DOHH2 (cell line): Measurements from ENCODE around the gene TRIOBP.

Experiments used
- H3F3A ChIP-seq: fragments of 200-600 bp; sonication (generic), shearing (Covaris generic); 2 replicates; pipeline ENCODE4 v1.6.0; 2016; ENCODE audit warnings: antibody characterized with exemption, mild to moderate bottlenecking; ENCODE audit not compliant: control insufficient read depth, insufficient read depth
- H3K27ac ChIP-seq: fragments of 200-600 bp; sonication (generic); 2 replicates; pipeline ENCODE4 v1.5.1; 2014; ENCODE audit warnings: low read depth, mild to moderate bottlenecking, low read length, moderate library complexity
- H3K27me3 ChIP-seq: fragments of 200-600 bp; sonication (generic); 2 replicates; pipeline ENCODE4 v1.6.1; 2014; ENCODE audit warnings: mild to moderate bottlenecking, low read length, mixed read lengths; ENCODE audit not compliant: control insufficient read depth
- H3K36me3 ChIP-seq: fragments of 200-600 bp; sonication (generic); 2 replicates; pipeline ENCODE4 v1.6.1; 2014; ENCODE audit warnings: mild to moderate bottlenecking, low read length, moderate library complexity, mixed read lengths; ENCODE audit not compliant: control insufficient read depth
- H3K4me1 ChIP-seq: fragments of 200-600 bp; sonication (generic); 2 replicates; pipeline ENCODE4 v1.6.1; 2014; ENCODE audit warnings: mild to moderate bottlenecking, low read length, mixed read lengths; ENCODE audit not compliant: control insufficient read depth
- H3K4me2 ChIP-seq: fragments of 200-600 bp; sonication (generic); 2 replicates; pipeline ENCODE4 v1.6.0; 2014; ENCODE audit warnings: mild to moderate bottlenecking, low read length, moderate library complexity
- H3K4me3 ChIP-seq: fragments of 200-600 bp; sonication (generic); 2 replicates; pipeline ENCODE4 v1.5.1; 2014; ENCODE audit warnings: mild to moderate bottlenecking, low read length, mixed read lengths
- H3K79me2 ChIP-seq: fragments of 200-600 bp; sonication (generic); 2 replicates; pipeline ENCODE4 v1.6.1; 2014; ENCODE audit warnings: mild to moderate bottlenecking, low read length, mixed read lengths; ENCODE audit not compliant: control insufficient read depth
- H3K9me2 ChIP-seq: fragments of 200-600 bp; sonication (generic); replicated peaks from 2 replicates; pipeline ENCODE4 v1.6.1; 2014; ENCODE audit warnings: mild to moderate bottlenecking, low read length, mixed read lengths; ENCODE audit not compliant: control insufficient read depth
- H3K9me3 ChIP-seq: fragments of 200-600 bp; sonication (generic); 2 replicates; pipeline ENCODE4 v1.6.1; 2014; ENCODE audit warnings: antibody characterized with exemption, low read length, mixed read lengths; ENCODE audit not compliant: control insufficient read depth, insufficient read depth
- H4K20me1 ChIP-seq: fragments of 200-600 bp; sonication (generic); 2 replicates; pipeline ENCODE4 v1.6.0; 2014; ENCODE audit warnings: low read depth, mild to moderate bottlenecking, antibody characterized with exemption, low read length, moderate library complexity; ENCODE audit not compliant: control insufficient read depth, insufficient read depth
- EZH2phosphoT487 ChIP-seq: fragments of 200-600 bp; sonication (generic); IDR thresholded peaks from 2 replicates; pipeline ENCODE4 v1.6.1; 2017; ENCODE audit warnings: borderline replicate concordance, mild to moderate bottlenecking, antibody characterized with exemption, low read length, moderate library complexity, mixed read lengths
- TF ChIP-seq, protein P1 (sequence below): fragments of 200-600 bp; sonication (generic); IDR thresholded peaks from one replicate; pipeline ENCODE4 v1.5.1; 2014; ENCODE audit warnings: antibody characterized with exemption, mild to moderate bottlenecking, low read depth, low read length; ENCODE audit not compliant: poor library complexity, severe bottlenecking

Gene TRIOBP

DNA sequence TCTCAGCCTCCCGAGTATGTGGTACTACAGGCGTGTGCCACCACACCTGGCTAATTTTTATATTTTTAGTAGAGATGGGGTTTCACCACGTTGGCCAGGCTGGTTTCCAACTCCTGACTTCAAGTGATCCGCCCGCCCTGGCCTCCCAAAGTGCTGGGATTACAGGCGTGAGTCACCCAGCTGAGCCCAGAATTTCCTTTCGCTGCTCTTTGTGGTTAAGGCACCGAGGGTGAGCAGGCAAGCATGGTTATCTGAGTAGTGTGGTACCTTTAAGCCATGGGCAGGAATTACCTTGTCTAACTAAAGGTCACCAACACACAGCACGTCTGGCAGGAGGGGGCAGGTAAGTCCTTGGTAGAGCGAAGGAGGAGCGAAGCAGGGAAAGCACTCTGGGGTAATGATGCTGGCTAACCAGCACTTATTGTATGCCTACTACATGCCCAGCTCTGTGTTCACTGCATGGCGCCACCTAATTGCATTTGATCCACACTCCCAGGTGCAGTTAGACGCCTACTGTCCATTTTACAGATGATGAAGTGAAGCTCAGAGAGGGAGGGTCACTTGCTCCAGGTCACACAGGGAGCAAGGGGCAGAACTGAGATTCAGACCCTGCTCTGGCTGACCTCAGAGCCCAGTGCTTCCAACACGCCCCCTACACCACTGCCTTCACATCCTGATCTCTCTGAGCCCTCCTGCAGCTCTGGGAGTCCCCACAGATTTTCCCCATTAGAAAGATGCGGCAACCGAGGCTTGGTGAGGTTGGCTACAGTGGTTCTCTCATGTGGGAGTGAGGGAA lies 45.7 kb downstream of the TRIOBP start:
- no peak overlapping the region for H3K4me3 ChIP-seq
- H3K27me3 ChIP-seq = no peaks in the 10 kb centered on the region
- no peaks in the 10 kb centered on the region for H3K9me3 ChIP-seq
- H3K79me2 ChIP-seq = peaks cover 20% of the 10 kb centered on the region
- no peak overlapping the region for H3K4me2 ChIP-seq
- no peaks in the 10 kb centered on the region for H3K9me2 ChIP-seq
- H3F3A ChIP-seq = no peaks in the 10 kb centered on the region
- peaks cover 6% of the 10 kb centered on the region for H3K36me3 ChIP-seq
- TF ChIP-seq, protein P1, sequence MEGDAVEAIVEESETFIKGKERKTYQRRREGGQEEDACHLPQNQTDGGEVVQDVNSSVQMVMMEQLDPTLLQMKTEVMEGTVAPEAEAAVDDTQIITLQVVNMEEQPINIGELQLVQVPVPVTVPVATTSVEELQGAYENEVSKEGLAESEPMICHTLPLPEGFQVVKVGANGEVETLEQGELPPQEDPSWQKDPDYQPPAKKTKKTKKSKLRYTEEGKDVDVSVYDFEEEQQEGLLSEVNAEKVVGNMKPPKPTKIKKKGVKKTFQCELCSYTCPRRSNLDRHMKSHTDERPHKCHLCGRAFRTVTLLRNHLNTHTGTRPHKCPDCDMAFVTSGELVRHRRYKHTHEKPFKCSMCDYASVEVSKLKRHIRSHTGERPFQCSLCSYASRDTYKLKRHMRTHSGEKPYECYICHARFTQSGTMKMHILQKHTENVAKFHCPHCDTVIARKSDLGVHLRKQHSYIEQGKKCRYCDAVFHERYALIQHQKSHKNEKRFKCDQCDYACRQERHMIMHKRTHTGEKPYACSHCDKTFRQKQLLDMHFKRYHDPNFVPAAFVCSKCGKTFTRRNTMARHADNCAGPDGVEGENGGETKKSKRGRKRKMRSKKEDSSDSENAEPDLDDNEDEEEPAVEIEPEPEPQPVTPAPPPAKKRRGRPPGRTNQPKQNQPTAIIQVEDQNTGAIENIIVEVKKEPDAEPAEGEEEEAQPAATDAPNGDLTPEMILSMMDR = no peak
- peaks cover 13% of the 10 kb centered on the region for H3K4me1 ChIP-seq
- H4K20me1 ChIP-seq = no peaks in the 10 kb centered on the region
- no peak overlapping the region for H3K27ac ChIP-seq

DNA sequence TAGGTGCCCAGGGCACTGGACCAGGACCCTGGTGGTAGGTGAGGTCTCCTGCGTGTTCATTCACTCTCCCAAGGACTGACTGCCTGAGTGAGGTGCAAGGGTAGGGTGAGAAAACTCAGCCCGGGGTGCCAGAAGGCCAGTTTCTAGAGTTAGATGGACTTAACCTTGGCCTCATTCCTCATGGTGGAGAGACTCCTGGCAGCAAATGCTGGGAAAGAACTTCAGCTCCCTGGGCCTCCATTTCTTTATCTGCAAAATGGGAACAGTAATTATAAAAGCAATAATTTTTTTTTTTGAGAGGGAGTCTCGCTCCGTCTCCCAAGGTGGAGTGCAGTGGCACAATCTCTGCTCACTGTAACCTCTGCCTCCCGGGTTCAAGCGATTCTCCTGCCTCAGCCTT lies 47.7 kb downstream of the TRIOBP start:
- Histone ChIP-seq H3K36me3 (peaks cover 6% of the 10 kb centered on the region), H3K4me1 (peaks cover 18% of the 10 kb centered on the region), H3K27me3 (no peaks in the 10 kb centered on the region), H3K9me3 (no peaks in the 10 kb centered on the region), H4K20me1 (no peaks in the 10 kb centered on the region), H3K79me2 (peaks cover 37% of the 10 kb centered on the region), H3K4me2 (peak overlapping the region; percentile 94; the same call in 1 of the 2 replicates), H3K9me2 (no peaks in the 10 kb centered on the region), H3K27ac (no peak overlapping the region), H3K4me3 (peak overlapping the region; percentile 92; the same call in 1 of the 2 replicates), H3F3A (no peaks in the 10 kb centered on the region)
- no peak for TF ChIP-seq EZH2phosphoT487
- TF ChIP-seq, protein P1 = no peak

DNA sequence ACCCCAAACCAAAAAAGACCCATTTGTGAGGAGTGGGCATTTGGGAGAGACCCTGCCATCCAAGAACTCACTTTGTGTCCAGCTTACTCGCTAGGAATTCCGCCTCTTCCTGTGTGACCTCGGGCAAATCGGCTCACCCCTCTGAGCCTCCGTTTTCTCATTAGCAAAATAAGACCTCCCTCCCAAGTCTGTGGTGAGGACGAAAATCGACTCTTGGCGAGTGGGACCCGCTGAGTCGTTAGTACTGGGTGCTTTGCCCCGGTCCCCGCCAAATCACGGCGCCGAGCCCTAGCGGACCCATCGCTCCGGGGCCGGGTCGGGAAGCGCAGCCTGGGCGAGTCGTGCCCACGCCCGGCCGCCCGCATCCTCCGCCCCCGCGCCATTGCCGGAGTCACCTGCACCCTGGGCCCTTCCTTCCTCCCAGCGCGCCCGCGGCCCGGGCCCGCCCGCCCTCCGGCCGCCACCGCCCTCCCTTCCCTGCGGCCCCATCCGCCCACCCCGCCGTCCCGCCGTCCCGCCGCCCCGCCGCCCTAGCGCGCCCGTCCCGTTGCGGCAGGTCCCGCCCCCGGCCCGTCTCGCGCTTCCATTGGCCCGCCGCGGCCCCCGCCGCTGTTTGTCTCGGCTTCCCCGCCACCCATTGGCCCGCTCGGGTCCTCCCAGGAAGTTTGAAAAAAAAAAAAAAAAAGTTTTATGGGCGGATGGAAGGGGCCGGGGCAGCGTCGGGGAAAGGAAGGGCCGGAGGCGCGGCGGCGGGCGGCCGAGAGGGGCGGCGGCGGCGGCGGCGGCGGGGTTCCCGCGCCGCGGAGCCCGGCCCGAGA lies 48.9 kb downstream of the TRIOBP start:
- Histone ChIP-seq H3K36me3 (peaks cover 6% of the 10 kb centered on the region), H3K4me2 (peak overlapping the region; percentile 94), H3K9me3 (no peaks in the 10 kb centered on the region), H3F3A (no peaks in the 10 kb centered on the region), H3K27ac (peak overlapping the region; percentile 61), H3K27me3 (no peaks in the 10 kb centered on the region), H3K9me2 (no peaks in the 10 kb centered on the region), H3K4me3 (peak overlapping the region; percentile 97), H3K4me1 (peaks cover 18% of the 10 kb centered on the region), H4K20me1 (no peaks in the 10 kb centered on the region), H3K79me2 (peaks cover 46% of the 10 kb centered on the region)
- TF ChIP-seq, protein P1 = no peak
- no peak for TF ChIP-seq EZH2phosphoT487
